GM19239 (cell line): Measurements from ENCODE around the gene CELSR3.
A peak's percentile ranks its signal among the peaks of the same experiment; 100 is the strongest.

ENCODE experiments used
- DNase-seq: peaks from one replicate; pipeline ENCODE4 v3.0.0; 2011; ENCODE audit warnings: low spot score; ENCODE audit not compliant: insufficient read length
- FAIRE-seq: peaks from 2 replicates; lab custom pipeline; 2011; peaks lifted over from hg19 to GRCh38; lab: Jason Lieb, UNC

CELSR3 gene

GRCh38 chr3:48609088-48610005 is 53.3 kb downstream of the CELSR3 start, which contains the start of gene UQCRC1:
UQCRC1 (minus strand) TSS chr3:48609646; CDS start chr3:48609620, 26 bp downstream.
- peak; percentile 97 for FAIRE-seq
- DNase-seq, result peak; percentile 97

GRCh38 chr3:48607519-48607918 is 55.2 kb downstream of the CELSR3 start:
- no peak for DNase-seq
- no peak for FAIRE-seq

- FAIRE-seq, result no peak
- no peak for DNase-seq
These were observed 61.1 kb downstream of the CELSR3 start for GRCh38 chr3:48601622-48601994.

GRCh38 chr3:48600711-48601621 is 61.7 kb downstream of the CELSR3 start:
- DNase-seq (no peak), FAIRE-seq (no peak)

- DNase-seq (no peak), FAIRE-seq (no peak)
These were observed 63.0 kb downstream of the CELSR3 start for GRCh38 chr3:48599509-48600285.

GRCh38 chr3:48599077-48599501 is 63.6 kb downstream of the CELSR3 start:
- DNase-seq (no peak), FAIRE-seq (no peak)

- DNase-seq, result no peak
- no peak for FAIRE-seq
These were observed 64.2 kb downstream of the CELSR3 start for GRCh38 chr3:48598323-48599076.

- DNase-seq (no peak), FAIRE-seq (no peak)
These were observed 65.3 kb downstream of the CELSR3 start for GRCh38 chr3:48597408-48597800.

GRCh38 chr3:48596676-48597407 is 65.8 kb downstream of the CELSR3 start:
- no peak for DNase-seq
- no peak for FAIRE-seq

GRCh38 chr3:48596157-48596556 is 66.5 kb downstream of the CELSR3 start:
- no peak for DNase-seq
- no peak for FAIRE-seq

GRCh38 chr3:48595526-48596121 is 67.1 kb downstream of the CELSR3 start:
- DNase-seq (no peak), FAIRE-seq (no peak)

- DNase-seq (no peak), FAIRE-seq (no peak)
These were observed 67.6 kb downstream of the CELSR3 start, which contains the start of gene COL7A1 for GRCh38 chr3:48595075-48595525. COL7A1 (minus strand) TSS chr3:48595329; CDS start chr3:48595159, 170 bp downstream.

GRCh38 chr3:48594417-48595049 is 68.2 kb downstream of the CELSR3 start:
- FAIRE-seq (no peak), DNase-seq (no peak)

GRCh38 chr3:48593337-48593736 is 69.3 kb downstream of the CELSR3 start:
- DNase-seq, result no peak
- no peak for FAIRE-seq

GRCh38 chr3:48592519-48593087 is 70.1 kb downstream of the CELSR3 start:
- DNase-seq (no peak), FAIRE-seq (no peak)

GRCh38 chr3:48591886-48592518 is 70.7 kb downstream of the CELSR3 start:
- no peak for FAIRE-seq
- DNase-seq, result no peak

- no peak for DNase-seq
- FAIRE-seq, result no peak
These were observed 71.2 kb downstream of the CELSR3 start for GRCh38 chr3:48591436-48591835.
